ENCODE data around the gene RFTN1.

DNA sequence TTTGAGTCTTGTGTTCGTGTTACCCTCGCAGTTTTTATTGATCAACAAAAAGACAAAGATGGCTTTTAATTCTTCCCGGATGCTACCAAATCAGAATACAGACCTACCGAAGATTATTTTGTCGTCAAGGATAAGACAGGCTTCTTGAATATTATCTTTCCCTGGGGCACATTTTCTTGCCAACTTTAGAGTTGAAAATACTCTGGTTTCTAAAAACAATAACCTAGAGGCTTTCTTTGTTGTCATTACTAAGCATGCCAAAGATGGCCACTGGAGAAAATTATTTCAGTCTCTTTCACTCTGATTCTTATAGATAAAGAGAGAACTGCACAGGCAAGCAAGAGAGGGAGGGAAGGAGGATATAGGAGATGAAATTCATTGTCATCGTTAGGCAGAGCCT is 214.6 kb downstream of the RFTN1 start:
- TF ChIP-seq TEAD4 (IDR thresholded peaks at IDR 0.05; ENCODE audit: low read depth, low read length) (no peak), HDAC2 (IDR thresholded peaks at IDR 0.05; ENCODE audit: borderline replicate concordance in 1 of 2, low read depth in 2 of 2, low read length in 2 of 2) (no peak), SUZ12 (IDR thresholded peaks at IDR 0.05; ENCODE audit: low read length) (no peak), POLR2AphosphoS5 (IDR thresholded peaks at IDR 0.05; ENCODE audit: low read depth, low read length) (no peak), RAD21 (IDR thresholded peaks at IDR 0.05 in 1 of 2, conservative IDR thresholded peaks at IDR 0.05 in 1 of 2; ENCODE audit: low read depth in 2 of 2, low read length in 2 of 2) (no peak), EP300 (IDR thresholded peaks at IDR 0.05; ENCODE audit: borderline replicate concordance in 1 of 2, low read depth in 2 of 2, low read length in 2 of 2) (no peak), SRF (IDR thresholded peaks at IDR 0.05; ENCODE audit: low read depth, low read length) (no peak), EZH2 (IDR thresholded peaks at IDR 0.05; ENCODE audit: low read depth, low read length, severe bottlenecking) (no peak)
- TF ChIP-seq, protein P1, sequence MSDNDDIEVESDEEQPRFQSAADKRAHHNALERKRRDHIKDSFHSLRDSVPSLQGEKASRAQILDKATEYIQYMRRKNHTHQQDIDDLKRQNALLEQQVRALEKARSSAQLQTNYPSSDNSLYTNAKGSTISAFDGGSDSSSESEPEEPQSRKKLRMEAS (IDR thresholded peaks at IDR 0.05): no peak
- TF ChIP-seq, protein P2, sequence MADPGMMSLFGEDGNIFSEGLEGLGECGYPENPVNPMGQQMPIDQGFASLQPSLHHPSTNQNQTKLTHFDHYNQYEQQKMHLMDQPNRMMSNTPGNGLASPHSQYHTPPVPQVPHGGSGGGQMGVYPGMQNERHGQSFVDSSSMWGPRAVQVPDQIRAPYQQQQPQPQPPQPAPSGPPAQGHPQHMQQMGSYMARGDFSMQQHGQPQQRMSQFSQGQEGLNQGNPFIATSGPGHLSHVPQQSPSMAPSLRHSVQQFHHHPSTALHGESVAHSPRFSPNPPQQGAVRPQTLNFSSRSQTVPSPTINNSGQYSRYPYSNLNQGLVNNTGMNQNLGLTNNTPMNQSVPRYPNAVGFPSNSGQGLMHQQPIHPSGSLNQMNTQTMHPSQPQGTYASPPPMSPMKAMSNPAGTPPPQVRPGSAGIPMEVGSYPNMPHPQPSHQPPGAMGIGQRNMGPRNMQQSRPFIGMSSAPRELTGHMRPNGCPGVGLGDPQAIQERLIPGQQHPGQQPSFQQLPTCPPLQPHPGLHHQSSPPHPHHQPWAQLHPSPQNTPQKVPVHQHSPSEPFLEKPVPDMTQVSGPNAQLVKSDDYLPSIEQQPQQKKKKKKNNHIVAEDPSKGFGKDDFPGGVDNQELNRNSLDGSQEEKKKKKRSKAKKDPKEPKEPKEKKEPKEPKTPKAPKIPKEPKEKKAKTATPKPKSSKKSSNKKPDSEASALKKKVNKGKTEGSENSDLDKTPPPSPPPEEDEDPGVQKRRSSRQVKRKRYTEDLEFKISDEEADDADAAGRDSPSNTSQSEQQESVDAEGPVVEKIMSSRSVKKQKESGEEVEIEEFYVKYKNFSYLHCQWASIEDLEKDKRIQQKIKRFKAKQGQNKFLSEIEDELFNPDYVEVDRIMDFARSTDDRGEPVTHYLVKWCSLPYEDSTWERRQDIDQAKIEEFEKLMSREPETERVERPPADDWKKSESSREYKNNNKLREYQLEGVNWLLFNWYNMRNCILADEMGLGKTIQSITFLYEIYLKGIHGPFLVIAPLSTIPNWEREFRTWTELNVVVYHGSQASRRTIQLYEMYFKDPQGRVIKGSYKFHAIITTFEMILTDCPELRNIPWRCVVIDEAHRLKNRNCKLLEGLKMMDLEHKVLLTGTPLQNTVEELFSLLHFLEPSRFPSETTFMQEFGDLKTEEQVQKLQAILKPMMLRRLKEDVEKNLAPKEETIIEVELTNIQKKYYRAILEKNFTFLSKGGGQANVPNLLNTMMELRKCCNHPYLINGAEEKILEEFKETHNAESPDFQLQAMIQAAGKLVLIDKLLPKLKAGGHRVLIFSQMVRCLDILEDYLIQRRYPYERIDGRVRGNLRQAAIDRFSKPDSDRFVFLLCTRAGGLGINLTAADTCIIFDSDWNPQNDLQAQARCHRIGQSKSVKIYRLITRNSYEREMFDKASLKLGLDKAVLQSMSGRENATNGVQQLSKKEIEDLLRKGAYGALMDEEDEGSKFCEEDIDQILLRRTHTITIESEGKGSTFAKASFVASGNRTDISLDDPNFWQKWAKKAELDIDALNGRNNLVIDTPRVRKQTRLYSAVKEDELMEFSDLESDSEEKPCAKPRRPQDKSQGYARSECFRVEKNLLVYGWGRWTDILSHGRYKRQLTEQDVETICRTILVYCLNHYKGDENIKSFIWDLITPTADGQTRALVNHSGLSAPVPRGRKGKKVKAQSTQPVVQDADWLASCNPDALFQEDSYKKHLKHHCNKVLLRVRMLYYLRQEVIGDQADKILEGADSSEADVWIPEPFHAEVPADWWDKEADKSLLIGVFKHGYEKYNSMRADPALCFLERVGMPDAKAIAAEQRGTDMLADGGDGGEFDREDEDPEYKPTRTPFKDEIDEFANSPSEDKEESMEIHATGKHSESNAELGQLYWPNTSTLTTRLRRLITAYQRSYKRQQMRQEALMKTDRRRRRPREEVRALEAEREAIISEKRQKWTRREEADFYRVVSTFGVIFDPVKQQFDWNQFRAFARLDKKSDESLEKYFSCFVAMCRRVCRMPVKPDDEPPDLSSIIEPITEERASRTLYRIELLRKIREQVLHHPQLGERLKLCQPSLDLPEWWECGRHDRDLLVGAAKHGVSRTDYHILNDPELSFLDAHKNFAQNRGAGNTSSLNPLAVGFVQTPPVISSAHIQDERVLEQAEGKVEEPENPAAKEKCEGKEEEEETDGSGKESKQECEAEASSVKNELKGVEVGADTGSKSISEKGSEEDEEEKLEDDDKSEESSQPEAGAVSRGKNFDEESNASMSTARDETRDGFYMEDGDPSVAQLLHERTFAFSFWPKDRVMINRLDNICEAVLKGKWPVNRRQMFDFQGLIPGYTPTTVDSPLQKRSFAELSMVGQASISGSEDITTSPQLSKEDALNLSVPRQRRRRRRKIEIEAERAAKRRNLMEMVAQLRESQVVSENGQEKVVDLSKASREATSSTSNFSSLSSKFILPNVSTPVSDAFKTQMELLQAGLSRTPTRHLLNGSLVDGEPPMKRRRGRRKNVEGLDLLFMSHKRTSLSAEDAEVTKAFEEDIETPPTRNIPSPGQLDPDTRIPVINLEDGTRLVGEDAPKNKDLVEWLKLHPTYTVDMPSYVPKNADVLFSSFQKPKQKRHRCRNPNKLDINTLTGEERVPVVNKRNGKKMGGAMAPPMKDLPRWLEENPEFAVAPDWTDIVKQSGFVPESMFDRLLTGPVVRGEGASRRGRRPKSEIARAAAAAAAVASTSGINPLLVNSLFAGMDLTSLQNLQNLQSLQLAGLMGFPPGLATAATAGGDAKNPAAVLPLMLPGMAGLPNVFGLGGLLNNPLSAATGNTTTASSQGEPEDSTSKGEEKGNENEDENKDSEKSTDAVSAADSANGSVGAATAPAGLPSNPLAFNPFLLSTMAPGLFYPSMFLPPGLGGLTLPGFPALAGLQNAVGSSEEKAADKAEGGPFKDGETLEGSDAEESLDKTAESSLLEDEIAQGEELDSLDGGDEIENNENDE (IDR thresholded peaks at IDR 0.05; ENCODE audit: insufficient replicate concordance, low read length): no peak

Measured in H1 (cell line).